DOHH2 (cell line): Measurements from ENCODE around the gene GLRA1.

ENCODE experiments used
- H3F3A ChIP-seq: fragments of 200-600 bp; sonication (generic), shearing (Covaris generic); 2 replicates; pipeline ENCODE4 v1.6.0; 2016; ENCODE audit warnings: antibody characterized with exemption, mild to moderate bottlenecking; ENCODE audit not compliant: control insufficient read depth, insufficient read depth
- H3K27ac ChIP-seq: fragments of 200-600 bp; sonication (generic); 2 replicates; pipeline ENCODE4 v1.5.1; 2014; ENCODE audit warnings: low read depth, mild to moderate bottlenecking, low read length, moderate library complexity
- H3K27me3 ChIP-seq: fragments of 200-600 bp; sonication (generic); 2 replicates; pipeline ENCODE4 v1.6.1; 2014; ENCODE audit warnings: mild to moderate bottlenecking, low read length, mixed read lengths; ENCODE audit not compliant: control insufficient read depth
- H3K36me3 ChIP-seq: fragments of 200-600 bp; sonication (generic); 2 replicates; pipeline ENCODE4 v1.6.1; 2014; ENCODE audit warnings: mild to moderate bottlenecking, low read length, moderate library complexity, mixed read lengths; ENCODE audit not compliant: control insufficient read depth
- H3K4me1 ChIP-seq: fragments of 200-600 bp; sonication (generic); 2 replicates; pipeline ENCODE4 v1.6.1; 2014; ENCODE audit warnings: mild to moderate bottlenecking, low read length, mixed read lengths; ENCODE audit not compliant: control insufficient read depth
- H3K4me2 ChIP-seq: fragments of 200-600 bp; sonication (generic); 2 replicates; pipeline ENCODE4 v1.6.0; 2014; ENCODE audit warnings: mild to moderate bottlenecking, low read length, moderate library complexity
- H3K4me3 ChIP-seq: fragments of 200-600 bp; sonication (generic); 2 replicates; pipeline ENCODE4 v1.5.1; 2014; ENCODE audit warnings: mild to moderate bottlenecking, low read length, mixed read lengths
- H3K79me2 ChIP-seq: fragments of 200-600 bp; sonication (generic); 2 replicates; pipeline ENCODE4 v1.6.1; 2014; ENCODE audit warnings: mild to moderate bottlenecking, low read length, mixed read lengths; ENCODE audit not compliant: control insufficient read depth
- H3K9me2 ChIP-seq: fragments of 200-600 bp; sonication (generic); replicated peaks from 2 replicates; pipeline ENCODE4 v1.6.1; 2014; ENCODE audit warnings: mild to moderate bottlenecking, low read length, mixed read lengths; ENCODE audit not compliant: control insufficient read depth
- H3K9me3 ChIP-seq: fragments of 200-600 bp; sonication (generic); 2 replicates; pipeline ENCODE4 v1.6.1; 2014; ENCODE audit warnings: antibody characterized with exemption, low read length, mixed read lengths; ENCODE audit not compliant: control insufficient read depth, insufficient read depth
- H4K20me1 ChIP-seq: fragments of 200-600 bp; sonication (generic); 2 replicates; pipeline ENCODE4 v1.6.0; 2014; ENCODE audit warnings: low read depth, mild to moderate bottlenecking, antibody characterized with exemption, low read length, moderate library complexity; ENCODE audit not compliant: control insufficient read depth, insufficient read depth
- EZH2phosphoT487 ChIP-seq: fragments of 200-600 bp; sonication (generic); IDR thresholded peaks from 2 replicates; pipeline ENCODE4 v1.6.1; 2017; ENCODE audit warnings: borderline replicate concordance, mild to moderate bottlenecking, antibody characterized with exemption, low read length, moderate library complexity, mixed read lengths
- TF ChIP-seq, protein P1 (sequence below): fragments of 200-600 bp; sonication (generic); IDR thresholded peaks from one replicate; pipeline ENCODE4 v1.5.1; 2014; ENCODE audit warnings: antibody characterized with exemption, mild to moderate bottlenecking, low read depth, low read length; ENCODE audit not compliant: poor library complexity, severe bottlenecking

GLRA1 gene

GRCh38 chr5:151935135-151935695 lies 10.6 kb upstream of the GLRA1 start:
- Histone ChIP-seq H3F3A (no peaks in the 10 kb centered on the region), H3K4me1 (no peaks in the 10 kb centered on the region), H3K27me3 (no peaks in the 10 kb centered on the region), H3K4me2 (no peak overlapping the region), H3K9me2 (no peaks in the 10 kb centered on the region), H4K20me1 (no peaks in the 10 kb centered on the region), H3K36me3 (no peaks in the 10 kb centered on the region), H3K4me3 (no peak overlapping the region), H3K27ac (no peak overlapping the region), H3K9me3 (peaks cover 8% of the 10 kb centered on the region; the same call in 1 of the 2 replicates), H3K79me2 (no peaks in the 10 kb centered on the region)
- TF ChIP-seq, protein P1, sequence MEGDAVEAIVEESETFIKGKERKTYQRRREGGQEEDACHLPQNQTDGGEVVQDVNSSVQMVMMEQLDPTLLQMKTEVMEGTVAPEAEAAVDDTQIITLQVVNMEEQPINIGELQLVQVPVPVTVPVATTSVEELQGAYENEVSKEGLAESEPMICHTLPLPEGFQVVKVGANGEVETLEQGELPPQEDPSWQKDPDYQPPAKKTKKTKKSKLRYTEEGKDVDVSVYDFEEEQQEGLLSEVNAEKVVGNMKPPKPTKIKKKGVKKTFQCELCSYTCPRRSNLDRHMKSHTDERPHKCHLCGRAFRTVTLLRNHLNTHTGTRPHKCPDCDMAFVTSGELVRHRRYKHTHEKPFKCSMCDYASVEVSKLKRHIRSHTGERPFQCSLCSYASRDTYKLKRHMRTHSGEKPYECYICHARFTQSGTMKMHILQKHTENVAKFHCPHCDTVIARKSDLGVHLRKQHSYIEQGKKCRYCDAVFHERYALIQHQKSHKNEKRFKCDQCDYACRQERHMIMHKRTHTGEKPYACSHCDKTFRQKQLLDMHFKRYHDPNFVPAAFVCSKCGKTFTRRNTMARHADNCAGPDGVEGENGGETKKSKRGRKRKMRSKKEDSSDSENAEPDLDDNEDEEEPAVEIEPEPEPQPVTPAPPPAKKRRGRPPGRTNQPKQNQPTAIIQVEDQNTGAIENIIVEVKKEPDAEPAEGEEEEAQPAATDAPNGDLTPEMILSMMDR, result no peak
- TF ChIP-seq EZH2phosphoT487, result no peak

- Histone ChIP-seq H3K79me2 (no peaks in the 10 kb centered on the region), H3F3A (no peaks in the 10 kb centered on the region), H3K27ac (no peak overlapping the region), H3K9me2 (no peaks in the 10 kb centered on the region), H3K36me3 (no peaks in the 10 kb centered on the region), H3K4me2 (no peak overlapping the region), H3K4me3 (no peak overlapping the region), H3K4me1 (no peaks in the 10 kb centered on the region), H4K20me1 (no peaks in the 10 kb centered on the region), H3K9me3 (peaks cover 8% of the 10 kb centered on the region; the same call in 1 of the 2 replicates), H3K27me3 (no peaks in the 10 kb centered on the region)
- TF ChIP-seq EZH2phosphoT487, result no peak
- TF ChIP-seq, protein P1, result no peak
These were observed 6.6 kb upstream of the GLRA1 start for GRCh38 chr5:151931260-151931659.

DNA sequence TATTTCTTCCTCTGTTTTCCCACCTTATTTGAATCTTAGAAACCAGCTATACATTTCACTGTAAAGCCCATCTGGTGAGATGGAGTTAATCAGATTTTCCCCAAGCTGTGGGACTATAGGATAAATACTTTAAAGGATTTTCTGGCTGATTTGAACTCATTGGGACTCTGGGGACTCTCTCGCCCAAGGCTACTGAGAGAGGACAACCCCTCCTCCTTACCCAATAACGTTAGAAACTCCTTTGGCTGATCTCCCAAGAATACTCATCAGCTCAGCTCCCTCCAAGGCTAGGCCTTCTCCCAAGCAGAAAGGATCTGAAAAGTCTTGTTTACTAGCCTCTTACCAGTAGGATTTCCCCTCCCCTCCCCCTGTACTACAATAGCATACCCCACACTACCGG lies 1.5 kb upstream of the GLRA1 start:
- Histone ChIP-seq H4K20me1 (no peaks in the 10 kb centered on the region), H3K27ac (no peak overlapping the region), H3K4me1 (no peaks in the 10 kb centered on the region), H3K27me3 (no peaks in the 10 kb centered on the region), H3F3A (no peaks in the 10 kb centered on the region), H3K4me2 (no peak overlapping the region), H3K79me2 (no peaks in the 10 kb centered on the region), H3K9me3 (no peaks in the 10 kb centered on the region), H3K36me3 (no peaks in the 10 kb centered on the region), H3K4me3 (no peak overlapping the region), H3K9me2 (no peaks in the 10 kb centered on the region)
- TF ChIP-seq, protein P1, result no peak
- TF ChIP-seq EZH2phosphoT487, result no peak
